NCI-H1436 treated with DMSO at 0.1 percent for 48 hours (cell line): ENCODE data around the gene APP.

Source experiments
- DNase-seq: peaks from one replicate; lab custom pipeline; 2025; lab: John Stamatoyannopoulos, UW

APP gene

GRCh38 chr21:25863747-25864146 lies 306.8 kb downstream of the APP start:
- no peak for DNase-seq

GRCh38 chr21:25863031-25863430 lies 307.5 kb downstream of the APP start:
- DNase-seq: no peak

- no peak for DNase-seq
Observed at GRCh38 chr21:25862596-25862995, 308.0 kb downstream of the APP start.

- DNase-seq: no peak
Observed at GRCh38 chr21:25862112-25862511, 308.5 kb downstream of the APP start.

GRCh38 chr21:25859235-25859929 lies 311.2 kb downstream of the APP start:
- no peak for DNase-seq

- peak; percentile 8 for DNase-seq
Observed at GRCh38 chr21:25858325-25858724, 312.2 kb downstream of the APP start.

GRCh38 chr21:25857308-25858074 lies 313.1 kb downstream of the APP start:
- no peak for DNase-seq

GRCh38 chr21:25855576-25855975 lies 315.0 kb downstream of the APP start:
- no peak for DNase-seq

GRCh38 chr21:25850126-25850842 lies 320.3 kb downstream of the APP start:
- DNase-seq: no peak

- DNase-seq: no peak
Observed at GRCh38 chr21:25848309-25848708, 322.3 kb downstream of the APP start.

GRCh38 chr21:25845729-25846256 lies 324.8 kb downstream of the APP start:
- no peak for DNase-seq

- no peak for DNase-seq
Observed at GRCh38 chr21:25842925-25843324, 327.6 kb downstream of the APP start.

- no peak for DNase-seq
Observed at GRCh38 chr21:25838809-25839208, 331.8 kb downstream of the APP start.

- DNase-seq: no peak
Observed at GRCh38 chr21:25837533-25838265, 332.9 kb downstream of the APP start.

GRCh38 chr21:25836396-25836795 lies 334.2 kb downstream of the APP start:
- no peak for DNase-seq

GRCh38 chr21:25834381-25834780 lies 336.2 kb downstream of the APP start:
- DNase-seq: no peak

- DNase-seq: no peak
Observed at GRCh38 chr21:25831300-25831960, 339.1 kb downstream of the APP start.
